Mesothelial cell of epicardium (in vitro differentiated cells): Measurements from ENCODE around the gene CEP295NL. TPM values are rescaled to one million over a fixed set of nuclear protein-coding genes. Genes with fewer than 3 reads are reported as not detected.

Experiments
- DNase-seq, 2 experiments: peaks; one replicate each; pipeline ENCODE4 v3.0.0; 2021; ENCODE audit warnings: low spot score in 2 of 2; ENCODE audit not compliant: unreplicated experiment in 2 of 2
- H3K27ac Mint-ChIP-seq: 2 replicates; pipeline ENCODE4 v1.8.0; 2021; ENCODE audit warnings: mixed read lengths
- H3K27me3 Mint-ChIP-seq: 2 replicates; pipeline ENCODE4 v1.8.0; 2021; ENCODE audit warnings: low read depth, mixed read lengths
- H3K36me3 Mint-ChIP-seq: 2 replicates; pipeline ENCODE4 v1.8.0; 2021; ENCODE audit warnings: mixed read lengths
- H3K4me1 Mint-ChIP-seq: 2 replicates; pipeline ENCODE4 v1.8.0; 2021; ENCODE audit warnings: mixed read lengths
- H3K4me3 Mint-ChIP-seq: 2 replicates; pipeline ENCODE4 v1.8.0; 2021; ENCODE audit warnings: mild to moderate bottlenecking, moderate library complexity, mixed read lengths
- H3K9me3 Mint-ChIP-seq: 2 replicates; pipeline ENCODE4 v1.8.0; 2021; ENCODE audit warnings: mixed read lengths
- total RNA-seq: library from RNA; stranded (reverse); gene quantifications from 3 replicates; pipeline ENCODE4 v1.2.1, GENCODE V29; 2021
- TF ChIP-seq, protein P1 (sequence below): fragments of 200-600 bp; sonication (generic); IDR thresholded peaks from one replicate; pipeline ENCODE4 v1.5.0; 2021; ENCODE audit warnings: antibody characterized with exemption; ENCODE audit not compliant: unreplicated experiment

The CEP295NL gene
- total RNA-seq, 1 donor from 2014 or later, result 4.2 TPM

DNA sequence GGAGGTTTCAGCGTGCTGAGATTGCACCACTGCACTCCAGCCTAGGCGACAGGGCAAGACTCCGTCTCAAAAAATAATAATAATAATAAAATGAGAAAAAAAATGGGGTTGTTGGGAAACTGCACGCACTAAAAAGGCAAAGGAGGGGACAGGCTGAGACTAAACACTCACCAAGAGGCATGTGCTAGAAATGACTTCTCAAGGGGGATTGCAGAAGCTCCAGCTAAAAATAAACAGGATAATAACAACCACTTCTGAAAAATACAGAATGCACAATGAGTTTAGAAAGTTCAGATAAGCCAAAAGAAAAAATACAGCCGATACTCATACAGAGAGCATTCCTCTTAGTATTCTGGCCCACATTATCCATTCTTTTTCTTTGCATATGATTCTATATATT, 37.3 kb upstream of the CEP295NL start:
- Mint-ChIP-seq H3K4me1 (peaks cover 21% of the 10 kb centered on the region), H3K36me3 (no peaks in the 10 kb centered on the region), H3K27ac (peak overlapping the region; percentile 82), H3K9me3 (no peaks in the 10 kb centered on the region), H3K27me3 (no peaks in the 10 kb centered on the region), H3K4me3 (no peak overlapping the region)
- no peak for DNase-seq
- TF ChIP-seq, protein P1, sequence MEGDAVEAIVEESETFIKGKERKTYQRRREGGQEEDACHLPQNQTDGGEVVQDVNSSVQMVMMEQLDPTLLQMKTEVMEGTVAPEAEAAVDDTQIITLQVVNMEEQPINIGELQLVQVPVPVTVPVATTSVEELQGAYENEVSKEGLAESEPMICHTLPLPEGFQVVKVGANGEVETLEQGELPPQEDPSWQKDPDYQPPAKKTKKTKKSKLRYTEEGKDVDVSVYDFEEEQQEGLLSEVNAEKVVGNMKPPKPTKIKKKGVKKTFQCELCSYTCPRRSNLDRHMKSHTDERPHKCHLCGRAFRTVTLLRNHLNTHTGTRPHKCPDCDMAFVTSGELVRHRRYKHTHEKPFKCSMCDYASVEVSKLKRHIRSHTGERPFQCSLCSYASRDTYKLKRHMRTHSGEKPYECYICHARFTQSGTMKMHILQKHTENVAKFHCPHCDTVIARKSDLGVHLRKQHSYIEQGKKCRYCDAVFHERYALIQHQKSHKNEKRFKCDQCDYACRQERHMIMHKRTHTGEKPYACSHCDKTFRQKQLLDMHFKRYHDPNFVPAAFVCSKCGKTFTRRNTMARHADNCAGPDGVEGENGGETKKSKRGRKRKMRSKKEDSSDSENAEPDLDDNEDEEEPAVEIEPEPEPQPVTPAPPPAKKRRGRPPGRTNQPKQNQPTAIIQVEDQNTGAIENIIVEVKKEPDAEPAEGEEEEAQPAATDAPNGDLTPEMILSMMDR, result no peak

DNA sequence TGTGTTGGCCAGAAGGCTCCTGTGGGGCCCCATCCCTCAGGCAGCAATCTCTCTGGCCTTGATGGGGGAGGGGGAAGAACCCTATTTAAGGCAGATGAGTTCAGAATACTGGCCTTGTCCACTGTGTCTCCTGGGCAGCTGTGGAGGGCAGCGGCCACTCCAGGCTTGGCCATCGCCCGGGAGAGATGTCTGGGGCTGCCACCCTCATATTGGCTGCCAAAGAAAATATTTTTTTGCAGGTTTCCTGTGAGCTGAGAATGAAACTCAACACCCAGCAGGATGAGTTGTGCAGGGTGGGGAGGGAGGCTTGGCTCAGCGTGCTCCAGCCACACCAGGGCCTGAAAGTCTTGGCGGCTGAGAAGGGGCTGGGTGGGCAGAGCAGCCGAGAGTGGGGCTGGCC, 36.6 kb upstream of the CEP295NL start:
- Mint-ChIP-seq H3K4me1 (peaks cover 26% of the 10 kb centered on the region), H3K27ac (no peak overlapping the region)
- DNase-seq, result no peak

DNA sequence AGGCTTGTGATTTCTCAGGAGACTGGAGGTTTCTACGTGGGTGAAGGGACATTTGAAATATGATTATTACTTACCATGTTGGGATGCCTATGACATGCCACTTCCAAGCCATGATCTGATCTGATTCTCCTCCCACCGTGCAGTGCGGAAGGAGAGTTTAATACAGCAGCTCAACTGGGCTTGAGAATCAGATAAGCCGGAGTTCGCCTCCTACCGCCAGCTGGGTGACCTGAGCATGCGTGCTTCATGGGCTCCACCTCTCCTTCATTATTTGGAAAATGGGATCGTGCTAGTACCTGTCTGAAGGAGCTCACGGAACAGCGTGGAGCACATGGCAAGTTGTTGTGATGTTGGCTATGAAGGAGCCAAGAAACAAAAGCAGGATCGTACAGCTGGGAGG, 34.6 kb upstream of the CEP295NL start:
- H3K27ac Mint-ChIP-seq, result no peak overlapping the region
- DNase-seq, result no peak
- H3K9me3 Mint-ChIP-seq, result no peaks in the 10 kb centered on the region
- no peaks in the 10 kb centered on the region for H3K27me3 Mint-ChIP-seq
- peaks cover 36% of the 10 kb centered on the region for H3K4me1 Mint-ChIP-seq
- no peaks in the 10 kb centered on the region for H3K36me3 Mint-ChIP-seq
- no peak overlapping the region for H3K4me3 Mint-ChIP-seq
- TF ChIP-seq, protein P1, result no peak

More for the DNA sequence above, 36.6 kb upstream of the CEP295NL start:
- Mint-ChIP-seq H3K27me3 (no peaks in the 10 kb centered on the region), H3K36me3 (no peaks in the 10 kb centered on the region), H3K4me3 (no peak overlapping the region), H3K9me3 (no peaks in the 10 kb centered on the region)
- TF ChIP-seq, protein P1, result no peak

DNA sequence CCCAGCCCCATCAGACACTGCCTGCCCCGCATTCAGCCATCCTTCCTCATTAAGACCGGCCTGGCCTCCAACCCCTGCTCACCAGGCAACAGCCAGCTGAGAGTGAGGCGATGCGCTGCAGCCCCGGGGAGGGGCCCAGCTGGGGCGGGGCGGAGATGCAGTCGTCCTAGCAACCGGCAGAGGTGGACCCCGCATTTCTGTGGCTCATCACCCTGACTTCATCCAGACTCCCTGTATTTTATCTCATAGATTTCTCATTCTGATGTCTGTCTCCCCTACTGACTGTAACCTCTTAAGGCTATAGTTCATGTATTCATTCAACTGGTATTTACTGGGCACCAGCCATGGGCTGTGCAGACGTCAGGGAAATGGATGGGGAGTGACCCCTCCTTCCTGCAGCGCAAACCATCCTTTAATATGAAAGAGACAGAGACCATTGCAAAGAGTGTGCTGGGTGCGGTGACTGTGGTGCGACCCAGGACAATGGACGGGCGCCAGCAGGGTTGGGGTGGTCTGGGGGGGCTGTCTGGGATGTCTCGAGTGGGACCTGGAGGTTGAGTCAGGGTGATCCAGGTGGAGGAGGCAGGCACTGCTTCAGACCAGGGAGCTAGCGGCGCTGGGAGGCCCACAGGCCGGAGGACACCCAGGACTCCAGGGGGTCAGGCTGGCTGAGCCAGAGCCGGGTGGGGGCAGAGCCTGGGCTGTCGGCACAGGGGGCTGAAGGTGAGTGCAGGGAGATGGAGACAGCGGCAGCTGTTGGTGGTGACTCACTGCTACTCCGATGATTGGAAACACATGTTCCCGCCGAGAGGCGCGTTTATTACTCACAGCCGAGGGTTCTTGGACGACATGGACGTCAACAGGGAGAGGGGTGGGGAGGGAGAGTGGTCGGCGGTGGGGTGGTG, 32.7 kb upstream of the CEP295NL start:
- Mint-ChIP-seq H3K9me3 (no peaks in the 10 kb centered on the region), H3K4me1 (peaks cover 35% of the 10 kb centered on the region), H3K27me3 (no peaks in the 10 kb centered on the region), H3K27ac (peak overlapping the region; percentile 93), H3K4me3 (no peak overlapping the region), H3K36me3 (no peaks in the 10 kb centered on the region)
- TF ChIP-seq, protein P1, result no peak
- peak; percentile 48 to 62 for DNase-seq

DNA sequence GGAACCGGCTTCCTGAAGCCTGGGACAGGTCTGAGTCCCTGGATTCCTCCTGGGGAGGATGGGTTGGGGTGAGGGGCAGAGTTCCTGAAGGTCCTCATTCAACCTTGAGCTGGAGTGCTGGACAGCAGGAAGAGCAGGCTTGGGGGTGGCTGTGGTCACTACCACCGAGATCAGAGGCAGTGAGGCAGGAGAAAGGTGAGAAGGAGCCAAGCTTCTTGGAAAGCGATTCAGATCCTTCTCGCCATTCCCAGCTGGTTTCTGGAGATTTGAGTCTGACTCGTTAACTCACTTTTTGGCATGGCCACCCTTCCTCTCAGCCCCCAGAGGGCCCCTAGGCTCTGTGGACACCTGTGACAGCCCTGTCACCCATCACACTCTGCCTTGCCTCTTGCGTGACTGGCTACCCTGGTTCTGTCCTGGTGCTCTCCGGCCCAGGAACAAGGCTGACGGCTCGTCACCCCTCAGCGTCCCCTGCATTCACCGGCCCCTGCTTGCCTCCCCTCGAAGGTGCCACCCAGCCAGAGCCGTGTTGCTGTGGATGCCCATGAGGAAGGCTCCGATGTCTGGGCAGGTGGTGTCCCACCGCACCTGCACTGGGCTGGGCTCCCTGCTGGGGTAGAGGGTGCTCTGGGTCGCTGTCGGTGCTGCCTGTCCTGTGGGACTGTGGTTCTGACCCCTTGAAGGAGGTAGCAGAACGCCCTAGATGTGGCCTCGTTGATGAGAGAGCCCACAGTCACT, 31.8 kb upstream of the CEP295NL start:
- H3K4me1 Mint-ChIP-seq, result peaks cover 30% of the 10 kb centered on the region
- no peaks in the 10 kb centered on the region for H3K27me3 Mint-ChIP-seq
- TF ChIP-seq, protein P1, result no peak
- no peak for DNase-seq
- H3K9me3 Mint-ChIP-seq, result no peaks in the 10 kb centered on the region
- H3K4me3 Mint-ChIP-seq, result no peak overlapping the region
- H3K27ac Mint-ChIP-seq, result peak overlapping the region; percentile 82
- no peaks in the 10 kb centered on the region for H3K36me3 Mint-ChIP-seq
